TTC549 (cell line): ENCODE measurements around the gene GNG12.

ENCODE experiments used
- FAIRE-seq: peaks from 2 replicates; lab custom pipeline; 2012; peaks lifted over from hg19 to GRCh38; lab: Jason Lieb, UNC

The GNG12 gene

DNA sequence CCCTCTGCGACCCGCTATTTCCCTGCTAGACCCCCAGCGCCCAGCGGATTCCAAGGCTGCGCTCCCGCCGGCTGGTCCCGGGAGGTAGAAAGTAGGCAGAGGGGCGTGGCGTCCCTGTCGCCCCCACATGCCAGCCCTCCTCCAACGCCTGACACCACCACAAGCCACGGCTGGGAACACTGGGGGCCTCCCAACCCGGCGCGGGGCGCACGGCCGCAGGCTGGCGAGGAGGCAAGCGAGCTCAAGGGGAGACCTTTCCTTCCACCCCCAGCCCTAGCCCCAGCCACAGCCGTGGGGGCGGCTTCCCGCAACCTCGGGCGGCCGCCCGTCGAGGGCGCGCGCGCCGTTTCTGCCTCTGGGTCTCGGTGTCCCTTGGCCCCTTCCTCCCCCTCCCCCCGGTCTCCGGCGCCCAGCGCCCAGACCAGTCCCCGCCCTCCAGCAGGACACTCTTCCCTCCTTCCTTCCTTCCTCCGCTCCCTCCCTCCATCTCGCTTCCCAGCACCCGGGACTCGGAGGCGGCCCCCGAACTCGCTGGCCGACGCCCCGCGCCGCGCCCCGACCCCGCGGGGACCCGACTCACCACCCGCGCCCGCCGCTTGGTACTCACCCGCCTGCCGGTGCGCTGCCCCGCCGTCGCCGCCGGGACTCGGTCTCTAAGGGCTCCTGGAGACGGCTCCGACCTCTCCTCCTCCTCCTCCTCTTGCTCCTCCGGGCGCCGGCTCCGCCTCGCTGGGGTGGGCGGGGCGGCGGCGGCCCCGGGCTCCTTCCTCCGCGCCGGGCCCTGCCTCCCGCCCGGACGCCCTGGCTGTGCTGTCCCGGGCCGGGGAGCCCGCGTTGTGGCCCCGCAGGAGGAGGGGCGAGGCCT lies at the start of gene GNG12:
GNG12 (minus strand) TSS at position 731 of the 865 bp plus-strand sequence. CDS start 125,781 bp downstream, outside the sequence.
- no peak for FAIRE-seq

DNA sequence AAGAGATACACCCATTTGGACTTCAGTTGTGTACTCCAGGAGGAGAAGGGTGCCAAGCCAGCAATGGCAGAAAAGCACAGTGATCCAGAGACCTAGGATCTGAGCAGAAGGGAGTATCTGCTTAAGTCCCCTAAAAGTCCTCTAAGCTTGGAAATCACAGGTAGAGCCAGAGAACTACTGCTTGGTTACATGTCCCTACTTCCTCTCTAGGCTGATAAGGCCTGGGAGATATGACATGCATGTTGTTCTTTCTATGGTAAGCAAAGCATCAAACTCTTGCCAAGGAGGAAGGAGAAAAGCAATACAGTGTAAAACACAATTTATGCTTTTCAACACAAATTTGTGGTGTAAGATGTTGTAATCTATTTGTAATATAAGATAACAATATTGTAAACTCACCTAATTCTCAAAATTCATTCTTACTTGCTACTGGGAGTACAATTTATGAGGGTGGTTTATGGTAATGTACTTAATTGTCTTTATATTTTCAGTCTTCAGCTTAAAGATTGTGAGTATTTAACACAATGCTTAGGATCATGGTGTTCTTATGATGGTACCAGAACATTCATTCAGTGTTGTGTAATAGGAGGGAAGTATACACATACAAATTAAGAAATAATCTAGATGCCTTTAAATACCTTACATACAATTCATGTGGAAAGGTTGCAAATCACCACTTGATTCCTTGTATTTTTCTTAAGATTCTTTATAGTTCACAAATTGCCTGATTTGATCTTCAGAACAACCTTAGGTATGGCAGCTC lies 49.1 kb upstream of the GNG12 start:
- FAIRE-seq: no peak

DNA sequence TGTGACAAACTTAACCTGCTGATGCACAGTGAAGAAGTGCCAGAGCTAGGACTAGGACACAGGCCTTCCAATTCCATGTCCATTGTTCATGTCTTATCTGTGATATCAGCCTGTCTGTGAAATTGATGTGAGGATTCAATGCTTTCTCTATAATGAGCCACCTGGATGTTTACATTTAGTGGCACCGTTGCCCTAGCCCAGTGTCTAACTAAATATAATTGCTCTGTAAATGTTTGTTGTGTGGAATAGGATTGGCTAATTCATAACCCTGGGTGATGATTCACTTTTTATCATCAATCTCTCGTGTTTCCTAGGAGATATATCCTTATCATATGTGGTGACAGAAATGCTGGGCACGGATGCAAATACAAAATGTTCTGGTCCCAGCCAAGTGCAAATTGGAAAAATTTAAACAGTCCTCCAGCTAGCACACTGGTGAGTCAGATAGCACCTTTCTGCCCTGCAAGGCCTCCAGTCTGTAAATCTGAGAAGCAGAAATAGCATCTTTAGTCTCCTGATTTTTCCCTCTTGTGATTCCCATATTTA lies 46.9 kb upstream of the GNG12 start:
- FAIRE-seq: no peak

DNA sequence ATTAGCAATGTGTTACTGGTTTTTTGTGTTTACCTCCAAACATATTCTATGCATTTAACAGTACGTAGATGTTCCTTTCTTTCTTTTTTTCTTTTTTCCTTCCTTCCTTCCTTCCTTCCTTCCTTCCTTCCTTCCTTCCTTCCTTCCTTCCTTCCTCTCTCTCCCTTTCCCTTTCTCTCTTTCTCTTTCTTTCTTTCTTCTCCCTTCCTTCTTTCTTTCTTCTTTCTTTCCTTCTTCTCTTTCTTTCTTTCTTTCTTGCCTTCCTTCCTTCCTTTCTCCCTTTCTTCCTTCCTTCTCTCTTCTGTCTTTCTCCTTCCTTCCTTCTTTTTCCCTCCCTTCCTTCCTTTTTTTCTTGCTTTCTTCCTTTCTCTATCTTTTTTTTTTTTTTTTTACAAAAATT lies 46.2 kb upstream of the GNG12 start:
- no peak for FAIRE-seq

DNA sequence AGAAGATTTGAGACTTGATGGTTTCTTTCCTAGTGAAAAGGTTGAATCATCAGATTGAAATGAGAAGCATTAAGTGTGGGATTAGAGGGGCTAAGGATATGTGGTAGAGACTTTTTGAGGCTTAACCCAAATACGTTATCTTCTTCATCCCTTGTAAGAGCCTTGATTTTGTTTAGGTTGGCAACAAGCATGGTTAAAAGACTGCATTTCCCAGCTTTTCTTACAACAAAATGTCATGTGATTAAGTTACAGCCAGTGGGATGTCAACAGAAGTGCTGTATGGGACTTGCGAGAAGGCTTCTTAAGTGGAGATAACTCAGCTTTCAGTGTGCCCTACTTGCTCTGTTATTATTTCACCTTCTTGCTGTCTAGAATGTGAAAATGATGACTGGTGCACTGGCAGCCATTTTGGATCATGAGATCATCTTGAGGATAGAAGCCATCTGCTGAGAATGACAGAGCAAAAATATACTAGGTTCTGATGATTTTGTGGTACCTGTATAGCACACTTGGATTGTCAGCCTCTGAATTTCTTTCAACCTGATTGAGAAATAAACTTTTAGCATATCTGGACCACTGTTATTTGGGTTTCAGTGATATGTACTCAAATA lies 41.3 kb upstream of the GNG12 start:
- FAIRE-seq: no peak

DNA sequence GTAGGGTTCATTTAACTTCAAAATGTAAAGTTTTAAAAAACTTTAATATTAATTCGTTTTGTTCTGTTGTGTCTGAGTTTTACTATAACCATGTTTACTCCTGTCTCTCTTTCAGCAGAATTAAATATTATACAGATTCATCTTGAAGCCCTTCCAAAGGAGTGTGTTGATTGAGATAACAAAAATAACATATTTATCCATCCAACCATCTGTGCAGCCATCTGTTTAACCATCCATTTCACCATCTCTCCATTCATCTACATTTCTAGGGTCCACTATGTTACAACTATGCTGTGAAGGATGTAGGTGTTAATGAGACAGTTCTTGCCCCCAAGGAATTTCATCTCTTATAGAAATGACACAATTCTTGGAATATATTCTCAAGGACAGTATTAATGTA lies 36.0 kb upstream of the GNG12 start:
- FAIRE-seq: no peak

DNA sequence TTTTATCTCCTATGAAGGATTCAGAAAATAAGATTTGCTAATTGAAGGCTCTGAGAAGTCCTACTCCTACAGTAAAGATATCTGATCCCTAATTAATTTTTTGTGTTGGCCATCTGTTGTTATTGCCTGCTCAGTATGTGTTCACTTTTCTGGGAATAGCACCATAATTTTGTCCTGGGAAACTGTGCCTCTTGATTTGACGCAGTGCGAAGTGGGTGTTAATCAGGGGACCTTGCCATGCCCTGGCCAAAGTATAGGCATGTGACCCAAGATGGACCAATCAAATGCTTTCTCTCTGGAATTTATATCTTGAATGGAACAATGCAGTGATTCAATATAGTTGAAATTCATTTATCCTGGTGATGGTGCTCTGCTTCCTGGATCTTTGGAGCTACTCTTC lies 30.4 kb upstream of the GNG12 start:
- FAIRE-seq: no peak

DNA sequence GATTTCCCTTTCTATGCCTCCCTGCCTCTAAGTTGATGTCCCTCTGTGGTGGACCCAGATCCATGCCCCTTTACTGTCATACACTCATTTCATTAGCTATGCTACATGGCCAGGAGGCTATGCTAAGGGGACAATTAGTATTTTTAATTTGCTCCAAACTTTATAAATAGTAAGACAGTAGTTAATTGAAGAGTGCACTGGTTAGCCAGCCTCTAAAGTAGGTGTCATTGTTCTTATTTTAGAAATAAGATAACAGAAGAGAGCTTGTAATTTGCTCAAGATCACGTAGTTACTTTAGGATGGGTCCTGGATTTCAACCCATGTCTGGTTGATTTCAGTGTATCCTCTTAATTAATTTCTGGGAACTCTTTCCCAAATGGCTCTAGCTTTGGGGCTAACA lies 29.4 kb upstream of the GNG12 start:
- no peak for FAIRE-seq

DNA sequence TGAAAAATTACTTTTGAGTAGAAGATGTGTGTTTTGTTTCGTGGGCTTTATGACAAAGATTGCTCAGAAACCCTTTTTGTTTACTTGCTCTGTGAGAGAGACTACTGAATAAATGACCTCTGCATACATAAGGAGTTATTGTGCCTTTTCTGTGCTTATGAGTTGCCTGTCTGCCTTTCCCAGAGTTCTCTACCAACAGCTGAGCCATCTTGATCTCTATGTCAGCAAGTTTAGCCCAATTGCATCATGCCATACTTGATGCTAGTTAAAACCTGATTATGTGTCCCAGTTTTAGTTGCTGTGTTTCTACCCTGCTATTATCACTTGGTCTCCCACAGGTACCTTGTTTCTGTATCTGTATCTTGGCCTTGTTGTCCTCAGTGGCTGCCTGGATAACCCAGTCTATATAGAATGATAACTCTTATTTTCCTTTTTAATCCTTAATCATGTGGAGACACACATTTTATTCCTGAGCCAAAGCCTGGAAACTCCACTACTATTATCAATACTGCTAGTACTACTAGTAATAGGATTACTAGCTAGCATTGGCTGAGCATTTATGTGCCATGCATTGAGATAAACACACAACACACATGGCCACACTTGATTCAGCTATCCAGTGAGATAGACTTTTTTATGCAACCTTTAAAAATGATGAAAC lies 28.7 kb upstream of the GNG12 start:
- FAIRE-seq: no peak

DNA sequence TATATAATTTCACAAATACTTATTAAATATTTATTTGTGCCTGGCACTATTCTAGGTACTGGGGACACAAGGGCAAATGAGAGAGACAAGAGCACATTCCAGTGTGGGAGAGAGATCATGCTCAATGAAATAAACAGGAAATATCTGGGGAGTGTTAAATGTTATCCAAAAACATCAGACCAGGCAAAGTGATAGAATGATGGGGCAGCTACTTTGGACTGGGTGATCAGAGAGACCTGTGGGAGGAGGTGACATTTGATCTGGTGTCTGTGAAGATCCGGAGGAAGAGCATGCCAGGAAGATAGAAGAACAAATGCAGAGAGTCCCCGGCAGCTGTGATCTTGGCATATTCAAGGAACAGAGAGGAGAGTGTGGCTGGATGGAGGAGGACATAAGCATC lies 27.5 kb upstream of the GNG12 start:
- FAIRE-seq: no peak

DNA sequence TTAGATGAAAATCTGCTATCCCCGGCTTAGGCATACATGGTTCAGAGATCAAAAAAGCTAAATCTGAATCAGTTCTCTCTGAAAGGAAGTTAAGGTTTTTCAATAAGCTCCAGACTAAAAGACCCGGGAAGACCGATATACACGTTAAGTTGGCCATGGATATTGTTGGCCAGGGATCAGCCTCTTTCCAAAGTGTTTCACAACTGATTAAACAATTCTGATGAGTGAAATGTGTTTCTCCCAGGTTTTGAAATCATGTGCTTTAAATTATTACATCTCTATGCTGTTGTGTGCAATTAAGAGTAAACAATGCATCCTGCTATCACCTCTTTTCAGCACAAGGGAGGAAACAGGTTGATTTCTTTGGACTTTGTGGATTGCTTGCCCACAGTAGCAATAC lies 23.7 kb upstream of the GNG12 start:
- FAIRE-seq: no peak

DNA sequence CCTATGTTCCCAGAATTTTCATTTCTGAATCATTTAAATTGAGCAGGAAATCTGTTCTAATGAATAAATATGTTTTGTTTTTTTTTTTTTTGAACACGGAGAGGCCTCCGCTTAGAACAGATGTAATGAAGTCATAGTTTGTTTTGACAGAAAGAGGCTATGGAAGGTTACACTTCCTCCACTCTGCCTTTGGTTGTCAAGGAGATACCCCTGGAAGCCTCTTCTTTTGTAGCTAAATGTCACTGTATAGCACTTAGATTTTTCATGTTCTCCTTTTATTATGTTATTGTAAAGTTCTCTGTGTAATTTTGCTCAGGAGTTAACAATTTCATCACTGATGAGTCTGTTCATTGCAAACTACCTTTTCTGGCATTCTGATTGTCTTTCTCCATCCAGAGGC lies 22.7 kb upstream of the GNG12 start:
- no peak for FAIRE-seq

DNA sequence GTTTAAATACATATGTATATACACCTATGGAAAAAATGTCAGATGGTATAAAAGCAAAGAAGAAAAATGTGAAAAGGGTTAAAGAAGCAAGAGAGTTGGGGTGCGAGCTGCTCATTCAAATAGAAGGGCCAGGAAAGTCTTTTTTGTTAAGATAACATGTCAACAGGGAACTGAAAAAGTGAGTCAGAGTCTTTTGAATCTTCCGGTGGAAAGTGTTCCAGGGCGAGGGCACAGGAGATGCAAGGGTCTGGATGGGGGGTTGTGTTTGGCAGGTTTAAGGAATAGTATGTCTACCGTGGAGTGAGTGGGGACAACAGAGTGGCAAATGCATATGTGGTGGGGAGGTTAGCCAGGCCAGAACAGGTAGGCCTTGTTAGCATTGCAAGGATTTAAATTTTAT lies 22.2 kb upstream of the GNG12 start:
- no peak for FAIRE-seq

DNA sequence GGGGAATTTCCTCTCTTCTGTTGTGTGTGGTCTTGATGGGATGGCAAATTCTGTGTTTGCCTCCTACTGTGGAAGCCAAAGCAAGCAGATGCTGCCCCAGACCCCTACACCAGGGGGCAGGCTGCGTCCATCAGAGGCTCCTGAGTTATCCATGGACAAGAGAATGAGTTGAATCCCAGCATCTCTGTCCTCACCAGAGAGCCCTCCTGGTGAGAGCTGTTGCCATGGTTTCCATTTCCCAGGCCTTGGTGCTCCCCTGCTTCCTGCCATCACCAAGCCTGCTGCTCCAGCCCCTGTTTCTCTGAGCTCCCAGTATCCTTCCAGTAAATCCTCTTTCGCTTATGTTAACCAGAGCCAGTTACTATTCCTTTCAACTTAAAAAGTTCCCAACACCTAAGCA lies 20.4 kb upstream of the GNG12 start:
- no peak for FAIRE-seq

DNA sequence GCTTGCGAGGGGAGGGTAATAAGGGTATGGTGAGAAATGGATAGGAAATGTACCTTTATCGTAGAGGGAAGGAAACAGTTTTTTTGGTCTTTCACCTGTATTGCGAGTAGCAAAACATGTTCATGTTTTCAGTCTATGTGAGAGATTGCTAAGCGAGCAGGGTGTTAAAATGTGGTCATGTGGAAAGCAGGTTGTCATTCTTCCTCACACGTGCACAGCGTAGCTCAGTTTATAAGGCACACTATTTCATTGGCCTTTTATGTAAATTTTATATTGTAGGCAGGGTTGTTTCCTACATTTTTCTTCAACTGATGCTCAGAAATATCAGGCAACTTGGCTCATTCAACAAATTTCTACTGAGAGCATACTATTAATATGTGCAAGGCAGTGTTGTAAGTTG lies 18.5 kb upstream of the GNG12 start:
- FAIRE-seq: no peak

DNA sequence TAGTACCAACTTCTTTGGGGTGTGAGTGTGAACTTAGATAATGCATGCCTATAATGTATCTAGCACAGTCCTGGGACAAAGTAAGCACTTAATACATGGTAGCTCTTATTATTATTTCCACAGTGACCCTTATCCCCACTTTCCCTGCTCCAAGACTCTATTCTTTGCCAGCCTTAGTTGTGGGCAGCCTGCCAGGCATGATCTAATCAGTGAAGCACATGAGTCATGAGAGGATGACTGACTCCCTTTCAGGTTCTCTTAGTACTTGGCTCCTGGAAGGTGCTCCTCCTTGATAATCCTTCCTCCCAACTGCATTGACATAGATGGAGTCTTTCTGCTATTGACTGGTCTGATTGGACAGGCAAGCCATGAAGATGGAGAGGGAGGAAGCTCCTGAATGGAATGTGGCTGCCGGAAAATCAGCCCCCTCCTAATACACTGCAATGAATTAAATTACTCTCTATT lies 17.4 kb upstream of the GNG12 start:
- FAIRE-seq: no peak

DNA sequence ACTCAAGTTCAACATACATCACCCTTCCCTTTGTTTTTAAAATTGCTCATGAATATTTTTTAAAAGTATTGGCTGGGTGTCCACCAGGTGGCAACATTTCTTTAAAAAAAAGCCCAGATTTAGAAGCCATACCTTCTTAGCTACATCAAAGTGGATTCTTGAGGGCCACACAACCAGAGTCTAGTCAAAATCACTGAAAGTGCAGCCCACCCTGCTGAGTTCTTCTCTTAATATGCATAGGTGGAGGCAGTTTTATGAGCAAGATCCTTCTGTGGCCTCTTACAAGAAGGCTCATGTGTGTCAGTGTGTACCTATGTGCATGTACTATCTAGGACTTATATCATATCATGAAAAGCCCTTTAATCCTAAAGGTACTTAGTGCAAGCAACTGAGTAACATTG lies 16.9 kb upstream of the GNG12 start:
- FAIRE-seq: no peak

DNA sequence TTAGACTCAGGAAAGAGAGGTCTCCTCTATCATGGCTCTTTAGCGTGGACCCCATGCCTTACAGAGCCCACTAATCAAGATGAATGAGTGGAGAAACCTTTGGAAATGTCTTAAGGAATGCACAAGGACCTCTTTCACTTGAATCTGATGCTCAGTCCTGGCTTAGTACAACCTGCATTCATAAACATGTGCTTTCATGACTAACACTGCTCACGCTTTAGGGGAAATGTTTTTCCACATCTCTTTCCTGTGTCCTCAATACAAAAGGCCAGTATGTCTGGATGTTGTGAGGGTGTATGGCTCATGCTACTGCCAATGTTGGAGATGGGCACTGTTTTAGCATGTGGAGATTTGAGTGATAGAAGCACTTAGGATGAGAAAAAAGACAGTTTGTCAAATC lies 14.2 kb upstream of the GNG12 start:
- no peak for FAIRE-seq

DNA sequence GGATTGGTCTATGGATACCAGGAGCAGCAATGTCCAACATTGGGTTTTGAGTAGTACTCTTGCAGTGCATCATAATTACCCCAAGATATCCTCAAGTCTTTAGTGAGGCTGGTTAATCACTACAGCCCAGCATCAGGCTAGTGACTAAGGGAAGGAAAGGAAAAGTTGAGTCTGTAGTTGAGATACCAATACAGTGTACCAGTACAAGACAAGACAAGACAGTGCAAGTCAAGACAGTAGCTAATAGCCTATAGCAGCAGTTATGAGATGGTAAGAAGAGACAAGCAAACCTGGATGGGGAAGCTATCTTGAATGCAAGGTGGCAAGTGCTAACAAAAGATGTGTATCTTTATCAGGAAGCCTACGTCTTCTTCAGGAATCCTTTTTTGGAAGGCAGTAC lies 13.3 kb upstream of the GNG12 start:
- FAIRE-seq: no peak

DNA sequence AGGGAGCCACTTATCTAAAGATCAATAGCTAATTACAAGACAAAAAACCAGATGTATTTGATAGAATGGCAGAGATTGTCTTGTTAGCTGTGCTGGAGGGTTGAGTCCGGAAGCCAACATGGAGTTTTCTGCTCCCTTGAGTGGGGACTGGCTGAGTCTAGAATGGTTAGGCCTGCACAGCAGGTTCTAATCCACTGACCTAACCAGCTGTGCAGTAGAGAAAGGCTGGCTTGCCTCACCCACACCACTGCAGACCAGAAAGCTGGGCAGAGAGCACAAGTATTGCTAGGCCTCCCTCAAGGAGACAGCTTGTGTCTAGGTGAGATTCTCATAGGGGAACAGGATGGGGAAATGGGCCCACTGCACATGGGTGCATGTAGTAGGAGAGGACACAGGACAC lies 11.7 kb upstream of the GNG12 start:
- no peak for FAIRE-seq

DNA sequence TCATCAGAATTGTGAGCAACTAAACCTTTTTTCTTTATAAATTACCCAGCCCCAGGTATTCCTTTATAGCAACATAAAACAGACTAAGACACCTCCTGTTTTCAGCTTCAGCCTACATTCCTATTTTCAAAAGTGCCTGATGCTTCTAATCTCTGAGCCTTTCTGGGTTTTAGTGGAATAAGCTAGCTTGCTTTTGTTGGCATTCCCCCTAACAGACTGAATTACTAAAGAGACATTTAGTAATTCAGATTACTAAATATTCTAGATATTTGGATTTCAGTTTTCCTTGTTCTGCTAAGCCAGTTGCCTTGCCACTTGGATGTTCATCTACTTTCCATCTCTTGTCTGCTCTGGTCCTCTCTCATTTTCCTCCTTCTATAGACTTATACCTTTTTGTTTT lies 10.5 kb upstream of the GNG12 start:
- FAIRE-seq: no peak

DNA sequence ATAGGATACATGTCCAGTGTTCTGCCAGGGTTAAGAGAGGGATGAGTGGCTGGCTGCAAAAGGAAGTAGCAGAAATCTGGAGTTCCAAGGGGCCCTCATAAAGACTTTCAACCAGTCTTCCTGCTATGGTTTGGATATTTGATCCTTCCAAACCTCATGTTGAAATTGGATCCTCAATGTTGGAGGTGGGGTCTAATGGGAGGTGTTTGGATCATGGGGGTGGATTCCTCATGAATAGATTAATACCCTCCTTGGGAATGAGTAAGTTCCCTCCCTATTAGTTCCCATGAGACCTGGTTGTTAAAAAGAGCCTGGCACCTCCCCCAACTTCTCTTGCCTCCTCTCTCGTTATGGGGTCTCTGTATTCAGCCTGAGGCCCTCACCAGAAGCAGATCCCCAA lies 10.1 kb upstream of the GNG12 start:
- FAIRE-seq: no peak
